ENCODE results near the gene ARHGAP36.

The ARHGAP36 gene

GRCh38 chrX:131072871-131073571, 14.9 kb downstream of the ARHGAP36 start:
- no peak for DNase-seq

- no peak for DNase-seq
Observed at GRCh38 chrX:131073607-131074006, 15.5 kb downstream of the ARHGAP36 start.

GRCh38 chrX:131081772-131082740, 23.9 kb downstream of the ARHGAP36 start:
- DNase-seq: no peak

- no peak for DNase-seq
Observed at GRCh38 chrX:131083510-131084142, 25.5 kb downstream of the ARHGAP36 start.

- no peak for DNase-seq
Observed at GRCh38 chrX:131084145-131084544, 26.0 kb downstream of the ARHGAP36 start.

- DNase-seq: no peak
Observed at GRCh38 chrX:131136776-131137175, 78.6 kb downstream of the ARHGAP36 start.

- DNase-seq: no peak
Observed at GRCh38 chrX:131139072-131139471, 80.9 kb downstream of the ARHGAP36 start.

All from stimulated activated CD4-positive, alpha-beta T cell treated with anti-CD3 and anti-CD28 coated beads, Interleukin-4, amount 100 ng/mL, for 4 hours (primary cell).